SW 1271 (cell line): Measurements from ENCODE around the gene KLB.
A peak's percentile ranks its signal among the peaks of the same experiment; 100 is the strongest.
"Not testable (repeated sequence)": the region's sequence is repeated elsewhere in the genome, so short reads cannot be mapped to it uniquely, and the experiment has no call there.

Experiments used
- DNase-seq, 2 experiments: peaks; one replicate each; lab custom pipeline; 2025; lab: John Stamatoyannopoulos, UW

KLB gene

DNA sequence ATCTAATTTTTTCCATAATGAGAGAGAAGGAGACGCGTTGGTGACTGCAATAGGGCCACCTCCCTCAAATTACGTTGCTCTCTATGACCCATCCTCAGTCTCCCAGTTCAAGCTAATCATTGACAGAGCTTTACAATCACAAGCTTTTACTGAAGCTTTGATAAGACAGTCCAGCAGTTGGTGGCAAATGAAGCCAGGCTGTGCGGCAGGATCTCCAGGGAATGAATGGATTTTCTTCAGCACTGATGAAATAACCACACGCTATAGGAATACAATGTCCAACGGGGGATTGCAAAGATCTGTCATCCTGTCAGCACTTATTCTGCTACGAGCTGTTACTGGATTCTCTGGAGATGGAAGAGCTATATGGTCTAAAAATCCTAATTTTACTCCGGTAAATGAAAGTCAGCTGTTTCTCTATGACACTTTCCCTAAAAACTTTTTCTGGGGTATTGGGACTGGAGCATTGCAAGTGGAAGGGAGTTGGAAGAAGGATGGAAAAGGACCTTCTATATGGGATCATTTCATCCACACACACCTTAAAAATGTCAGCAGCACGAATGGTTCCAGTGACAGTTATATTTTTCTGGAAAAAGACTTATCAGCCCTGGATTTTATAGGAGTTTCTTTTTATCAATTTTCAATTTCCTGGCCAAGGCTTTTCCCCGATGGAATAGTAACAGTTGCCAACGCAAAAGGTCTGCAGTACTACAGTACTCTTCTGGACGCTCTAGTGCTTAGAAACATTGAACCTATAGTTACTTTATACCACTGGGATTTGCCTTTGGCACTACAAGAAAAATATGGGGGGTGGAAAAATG, at the start of gene KLB:
KLB (plus strand) TSS at position 168 of the 821 bp plus-strand sequence; CDS start at position 188, 20 bp downstream.
- DNase-seq: no peak

DNA sequence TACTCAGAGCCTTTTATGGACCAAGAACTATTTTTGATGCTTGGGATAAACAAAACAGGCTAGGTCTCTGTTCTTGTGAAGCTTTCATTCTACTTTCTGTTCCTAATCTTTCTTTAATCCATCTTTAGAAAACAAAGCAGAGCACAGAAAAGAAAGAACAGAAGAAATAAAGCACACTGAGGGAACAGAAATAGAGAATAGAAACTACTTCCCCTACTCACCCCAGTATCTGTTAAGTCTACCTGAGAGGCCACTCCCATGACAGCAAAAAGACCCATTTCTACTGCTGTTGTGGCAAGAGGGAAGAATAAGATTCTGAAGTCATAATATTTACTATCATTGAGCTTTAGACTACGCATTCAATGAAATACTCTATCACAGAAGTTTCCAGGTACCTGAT, 49.7 kb upstream of the KLB start:
- no peak for DNase-seq

DNA sequence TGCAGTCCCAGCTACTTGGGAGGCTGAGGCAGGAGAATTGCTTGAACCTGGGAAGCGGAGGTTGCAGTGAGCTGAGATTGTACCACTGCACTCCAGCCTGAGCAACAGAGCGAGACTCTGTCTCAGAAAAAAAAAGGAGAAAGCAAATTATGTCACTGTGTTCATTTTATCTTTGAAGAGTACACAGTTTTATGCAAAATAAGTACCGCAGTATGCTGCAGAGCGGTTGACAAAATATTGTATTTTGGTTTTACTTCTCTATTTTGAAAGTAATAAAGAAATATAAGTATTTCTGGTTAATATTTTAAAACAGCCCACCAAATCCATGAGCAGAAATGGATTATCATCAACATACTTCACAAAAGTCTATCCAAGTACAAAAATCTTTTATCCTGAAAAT, 46.1 kb upstream of the KLB start:
- DNase-seq: not testable (repeated sequence)

DNA sequence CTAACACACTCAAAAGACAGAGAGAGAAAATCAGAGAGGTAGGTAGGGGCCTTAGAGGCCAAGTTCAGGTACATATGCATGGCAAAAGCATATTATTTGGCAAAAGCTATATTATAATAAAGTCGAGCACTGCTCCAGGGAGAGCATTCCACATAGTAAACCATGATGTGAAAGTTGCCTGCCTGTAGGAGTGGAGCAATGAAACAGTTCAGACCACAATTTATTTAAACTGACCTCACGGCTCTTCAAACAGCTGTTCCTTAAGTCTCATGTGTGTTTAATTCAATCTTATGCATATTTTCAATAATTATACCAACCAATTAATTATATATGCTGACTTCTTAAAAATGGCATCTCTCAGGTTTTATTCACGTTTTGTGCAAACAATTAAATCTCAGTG, 43.9 kb upstream of the KLB start:
- no peak for DNase-seq

DNA sequence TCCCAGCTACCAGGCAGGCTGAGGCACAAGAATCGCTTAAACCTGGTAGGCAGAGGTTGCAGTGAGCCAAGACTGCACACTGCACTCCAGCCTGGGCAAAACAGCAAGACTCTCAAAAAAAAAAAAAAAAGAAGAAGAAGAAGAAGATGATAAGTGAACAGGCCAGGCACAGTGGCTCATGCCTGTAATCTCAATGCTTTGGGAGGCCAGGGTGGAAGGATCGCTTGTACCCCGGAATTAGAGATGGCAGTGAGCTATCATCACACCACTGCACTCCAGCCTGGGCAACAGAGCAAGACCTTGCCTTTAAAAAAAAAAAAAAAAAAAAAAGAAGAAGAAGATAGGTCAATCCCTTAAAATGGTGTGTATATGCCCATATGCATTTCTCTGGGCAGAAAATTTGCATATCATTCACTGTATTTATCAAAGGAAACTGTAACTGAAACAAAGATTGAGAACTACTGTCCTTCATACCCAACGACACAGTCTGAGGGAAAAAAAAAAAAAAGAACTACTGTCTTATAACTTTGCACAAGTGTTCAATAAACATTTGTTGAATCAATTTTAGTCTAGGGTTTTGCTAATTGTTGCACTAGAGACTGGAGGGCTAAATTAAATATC, 42.8 kb upstream of the KLB start:
- DNase-seq: no peak

DNA sequence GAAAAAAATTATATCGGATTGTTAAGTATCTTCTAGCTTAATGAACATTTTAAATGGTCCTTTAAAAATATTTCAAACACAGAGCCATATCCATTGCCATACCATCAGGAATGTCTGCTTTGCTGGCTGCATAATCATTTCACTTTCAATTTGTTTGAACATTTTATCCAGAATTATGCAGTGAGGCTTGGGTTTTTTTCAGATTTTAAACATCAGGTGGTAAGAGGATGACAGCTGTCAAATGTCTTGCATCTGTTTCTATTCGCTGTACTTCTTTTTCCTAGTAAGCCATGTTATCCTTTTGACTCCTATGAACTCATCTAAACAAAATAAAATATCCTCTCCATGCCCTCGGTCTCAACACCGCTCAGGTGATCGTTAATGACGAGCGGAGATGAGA, 41.4 kb upstream of the KLB start:
- no peak for DNase-seq

DNA sequence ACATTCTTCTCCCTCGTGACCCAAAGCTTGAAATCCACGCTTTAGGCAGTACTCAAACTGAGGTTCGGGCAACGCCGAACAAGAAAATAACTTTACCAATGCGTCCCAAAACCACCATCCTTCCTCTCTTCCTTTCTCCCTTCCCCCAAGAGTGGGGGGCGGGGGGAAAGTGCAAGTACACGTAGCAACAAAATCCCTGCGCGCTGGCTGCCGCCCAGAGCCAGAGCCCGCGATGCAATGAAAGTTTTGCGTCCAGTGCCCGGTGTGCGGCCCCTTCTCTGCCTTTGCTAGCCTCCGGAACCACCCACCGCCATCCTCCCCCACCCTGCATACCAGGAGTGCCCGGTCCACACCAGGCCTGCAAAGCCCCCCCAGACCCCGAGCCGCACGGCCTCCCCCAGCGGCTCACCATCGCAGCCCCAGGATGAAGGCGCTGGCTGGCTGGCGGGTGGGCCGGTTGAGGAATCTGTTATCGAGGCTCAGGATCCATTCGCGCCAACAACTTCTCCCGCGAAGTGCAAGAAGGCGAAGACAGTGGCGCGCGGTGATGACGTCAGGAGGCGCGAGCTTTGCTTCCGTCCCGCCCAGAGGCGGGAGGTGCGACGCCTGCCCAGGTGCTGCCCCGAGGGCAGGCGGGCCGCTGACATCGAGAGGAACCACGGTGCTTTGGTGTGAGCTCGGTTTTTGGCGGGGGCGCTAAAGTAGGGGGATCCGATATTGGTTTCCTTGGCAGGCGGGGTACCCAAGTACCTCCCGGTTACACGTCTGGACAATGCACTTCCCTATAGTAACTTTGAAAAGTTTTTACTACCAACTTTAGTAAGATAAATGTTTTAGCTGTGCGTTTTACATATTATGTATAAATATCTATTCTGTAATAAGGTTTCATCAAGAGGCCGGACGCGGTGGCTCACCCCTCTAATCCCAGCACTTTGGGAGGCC, 40.6 kb upstream of the KLB start, which contains the start of gene RFC1:
RFC1 (minus strand) TSS at position 533 of the 942 bp plus-strand sequence; CDS start at position 412, 121 bp downstream.
- DNase-seq: peak; percentile 70 to 80

DNA sequence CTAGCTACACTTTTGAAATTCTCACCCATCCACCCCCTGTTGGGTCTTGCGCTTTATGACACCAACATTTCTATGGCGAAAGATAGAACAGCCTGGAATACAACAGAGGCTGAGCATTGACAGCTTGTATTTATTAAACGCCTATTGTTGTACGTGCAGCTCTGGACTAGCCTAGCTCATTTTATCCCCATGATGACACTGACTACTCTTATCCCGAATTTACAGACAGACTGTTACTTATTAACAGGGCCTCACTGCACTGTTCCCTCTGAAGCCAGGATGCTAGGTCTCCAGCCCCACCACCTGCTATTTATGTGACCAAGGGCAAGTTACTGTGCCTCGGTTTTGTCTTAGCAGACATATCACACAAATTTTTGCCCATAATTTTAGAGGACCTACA, 39.6 kb upstream of the KLB start:
- no peak for DNase-seq

DNA sequence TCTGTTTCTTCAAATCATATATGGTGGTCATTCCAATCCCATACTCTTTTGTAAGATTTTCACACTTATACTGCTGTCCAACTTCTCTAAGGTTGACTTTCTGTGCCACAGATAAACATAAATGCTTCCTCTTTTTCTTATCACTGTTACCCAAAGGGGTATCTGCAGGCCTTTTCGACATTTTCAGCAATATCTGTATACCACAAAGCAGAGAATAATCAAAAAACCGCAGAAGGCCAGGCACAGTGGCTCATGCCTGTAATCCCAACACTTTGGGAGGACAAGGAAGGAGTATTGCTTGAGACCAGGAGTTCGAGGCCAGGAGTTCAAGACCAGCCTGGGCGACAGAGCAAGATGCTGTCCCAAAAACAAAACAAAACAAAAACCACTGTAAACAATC, 37.4 kb upstream of the KLB start:
- no peak for DNase-seq

DNA sequence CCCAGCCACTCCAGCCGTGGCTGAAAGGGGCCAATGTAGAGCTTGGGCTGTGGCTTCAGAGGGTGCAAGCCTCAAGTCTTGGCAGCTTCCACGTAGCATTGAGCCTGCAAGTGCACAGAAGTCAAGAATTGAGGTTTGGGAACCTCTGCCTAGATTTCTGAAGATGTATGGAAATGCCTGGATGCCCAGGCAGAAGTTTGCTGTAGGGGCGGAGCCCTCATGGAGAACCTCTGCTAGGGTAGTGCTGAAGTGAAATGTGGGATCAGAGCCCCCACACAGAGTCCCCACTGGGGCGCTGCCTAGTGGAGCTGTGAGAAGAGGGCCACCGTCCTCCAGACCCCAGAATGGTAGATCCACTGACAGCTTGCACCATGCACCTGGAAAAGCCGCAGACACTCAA, 35.5 kb upstream of the KLB start:
- DNase-seq: not testable (repeated sequence)

DNA sequence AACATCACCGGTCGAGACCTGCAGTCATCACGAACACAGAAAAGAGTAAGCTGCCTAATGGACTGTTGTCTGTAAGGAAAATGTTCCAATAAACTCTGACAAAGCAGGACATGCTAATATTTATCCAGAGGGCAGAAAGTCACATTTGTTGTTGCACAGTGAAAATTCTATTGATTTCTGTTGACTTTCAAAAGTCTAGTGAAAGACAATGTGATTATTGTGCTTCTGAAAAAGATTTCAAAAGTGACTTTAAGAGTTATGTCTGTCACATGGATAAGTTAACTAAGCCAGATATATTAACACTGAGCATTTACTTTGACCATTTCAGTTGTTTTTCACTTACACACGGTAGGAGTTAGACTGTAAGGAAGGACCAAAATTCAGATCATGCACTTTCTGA, 31.3 kb upstream of the KLB start:
- no peak for DNase-seq

DNA sequence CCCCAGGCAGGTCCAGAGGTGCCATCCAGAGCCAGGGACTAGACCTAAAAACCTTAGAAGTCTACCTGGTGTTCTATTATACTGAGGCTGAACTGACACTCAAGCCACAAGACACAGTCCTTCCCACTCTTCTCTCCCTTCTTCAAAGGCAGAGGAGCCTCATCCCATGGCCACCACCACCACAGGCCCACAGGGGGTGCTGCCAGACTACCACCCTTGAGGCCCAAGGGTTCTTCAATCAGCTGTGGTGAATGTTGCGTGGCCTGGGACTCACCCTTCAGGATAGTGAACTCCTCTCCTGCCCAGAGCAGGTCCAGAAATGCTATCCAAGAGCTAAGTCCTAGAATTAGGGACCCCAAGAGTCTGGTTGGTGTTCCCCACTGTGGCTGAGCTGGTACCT, 23.0 kb upstream of the KLB start:
- no peak for DNase-seq

DNA sequence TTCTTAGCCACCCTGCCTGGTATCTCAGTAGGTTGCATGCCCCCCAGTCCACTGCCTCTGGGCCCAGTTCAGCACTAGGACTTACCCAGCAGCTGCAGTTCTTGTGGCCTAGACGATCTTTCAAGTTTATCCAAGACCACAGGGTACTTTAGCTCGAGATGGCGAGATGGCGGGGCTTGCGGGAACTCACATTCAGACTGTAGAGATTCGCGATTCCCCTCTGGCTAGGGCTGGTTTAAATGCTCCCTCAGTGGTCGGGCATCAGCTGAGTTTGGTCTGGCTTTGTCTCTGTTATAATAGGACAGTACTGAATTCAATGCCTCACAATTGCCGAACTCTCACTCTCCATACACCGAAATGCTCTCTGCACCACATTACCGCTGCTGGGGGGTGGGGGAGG, 22.2 kb upstream of the KLB start:
- no peak for DNase-seq

DNA sequence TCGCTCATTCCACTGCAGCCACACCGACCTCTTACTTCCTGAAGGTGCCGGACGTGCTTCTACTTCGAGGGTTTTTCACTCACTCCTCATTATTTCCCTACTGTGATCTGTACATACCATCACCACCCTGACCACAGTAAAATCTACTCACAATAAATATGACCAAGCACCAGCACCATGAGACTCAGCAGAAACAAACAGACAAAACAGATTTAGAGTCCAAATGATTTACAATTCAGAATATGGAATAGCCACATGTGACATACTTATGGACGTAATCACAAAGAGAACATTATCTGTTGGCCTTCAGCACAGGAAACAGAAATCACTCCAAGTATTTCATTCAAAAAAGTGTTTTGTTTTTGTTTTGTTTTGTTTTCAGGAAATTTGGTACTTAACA, 16.1 kb upstream of the KLB start:
- no peak for DNase-seq

DNA sequence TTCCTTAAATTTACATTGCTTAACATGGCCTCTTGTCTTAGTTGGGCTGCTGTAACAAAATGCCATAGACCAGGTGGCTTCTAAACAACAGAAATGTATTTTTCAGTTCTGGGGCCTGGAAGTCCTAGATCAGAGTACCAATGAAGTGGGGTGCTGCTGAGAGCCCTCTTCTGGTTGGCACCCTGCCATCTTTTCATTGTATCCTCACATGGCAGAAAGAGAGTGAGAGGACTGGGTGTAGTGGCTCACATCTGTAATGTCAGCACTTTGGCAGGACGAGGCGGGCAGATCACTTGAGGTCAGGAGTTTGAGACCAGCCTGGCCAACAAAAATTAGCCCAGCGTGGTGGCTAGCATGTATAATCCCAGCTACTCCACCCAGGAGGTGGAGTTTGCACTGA, 12.0 kb upstream of the KLB start:
- no peak for DNase-seq

DNA sequence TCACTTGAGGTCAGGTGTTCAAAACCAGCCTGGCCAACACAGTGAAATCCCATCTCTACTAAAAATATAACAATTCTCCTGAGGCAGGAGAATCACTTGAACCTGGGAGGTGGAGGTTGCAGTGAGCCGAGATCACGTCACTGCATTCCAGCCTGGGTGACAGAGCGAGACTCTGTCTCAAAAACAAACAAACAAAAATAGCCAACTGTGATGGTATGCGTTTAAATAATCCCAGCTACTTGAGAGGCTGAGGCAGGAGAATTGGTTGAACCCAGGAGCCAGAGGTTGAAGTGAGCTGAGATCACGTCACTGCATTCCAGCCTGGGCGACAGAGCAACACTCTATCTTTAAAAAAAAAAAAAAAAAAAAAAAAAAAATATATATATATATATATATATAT, 5.1 kb upstream of the KLB start:
- DNase-seq: not testable (repeated sequence)

DNA sequence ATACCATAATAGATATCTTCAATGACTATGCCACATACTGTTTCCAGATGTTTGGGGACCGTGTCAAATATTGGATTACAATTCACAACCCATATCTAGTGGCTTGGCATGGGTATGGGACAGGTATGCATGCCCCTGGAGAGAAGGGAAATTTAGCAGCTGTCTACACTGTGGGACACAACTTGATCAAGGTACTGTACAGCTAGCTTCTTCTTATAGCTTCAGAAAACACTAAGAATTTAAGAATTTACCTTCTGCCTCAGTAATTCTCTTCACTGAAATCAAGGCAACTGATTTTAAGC, 805 bp downstream of the KLB start:
- no peak for DNase-seq

DNA sequence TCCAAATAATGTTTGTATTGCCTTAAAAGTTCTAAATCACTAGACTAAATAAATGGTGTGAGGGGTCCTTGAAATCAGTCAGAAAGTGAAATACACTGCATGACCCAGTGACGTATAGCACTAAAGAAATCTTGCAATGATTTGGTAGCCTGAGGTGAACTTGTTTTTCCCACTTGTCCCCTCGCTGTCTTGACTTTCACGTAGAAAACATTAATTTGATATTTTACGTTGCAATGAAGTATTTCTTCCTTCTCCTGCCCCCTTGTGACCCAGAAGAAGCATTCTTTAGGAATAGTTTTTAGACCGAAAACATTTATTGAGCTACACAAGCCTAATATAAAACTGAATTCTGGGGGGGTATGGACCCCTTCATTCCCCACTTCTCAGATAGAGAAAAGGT, 3.7 kb downstream of the KLB start:
- DNase-seq: no peak

DNA sequence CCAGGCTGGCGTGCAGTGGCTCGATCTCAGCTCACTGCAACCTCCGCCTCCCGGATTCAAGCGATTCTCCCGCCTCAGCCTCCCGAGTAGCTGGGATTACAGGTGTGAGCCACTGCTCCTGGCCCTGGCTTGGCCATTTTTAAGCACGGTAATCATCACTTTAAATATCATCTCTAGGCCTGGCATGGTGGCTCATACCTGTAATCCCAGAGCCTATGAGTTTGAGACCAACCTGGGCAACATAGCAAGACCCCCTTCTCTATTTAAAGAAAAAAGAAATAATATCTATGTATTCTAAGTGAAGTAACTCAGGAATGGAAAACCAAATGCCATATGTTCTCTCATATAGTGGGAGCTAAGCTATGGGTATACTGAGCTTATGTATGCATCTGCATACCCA, 4.8 kb downstream of the KLB start:
- DNase-seq: not testable (repeated sequence)

DNA sequence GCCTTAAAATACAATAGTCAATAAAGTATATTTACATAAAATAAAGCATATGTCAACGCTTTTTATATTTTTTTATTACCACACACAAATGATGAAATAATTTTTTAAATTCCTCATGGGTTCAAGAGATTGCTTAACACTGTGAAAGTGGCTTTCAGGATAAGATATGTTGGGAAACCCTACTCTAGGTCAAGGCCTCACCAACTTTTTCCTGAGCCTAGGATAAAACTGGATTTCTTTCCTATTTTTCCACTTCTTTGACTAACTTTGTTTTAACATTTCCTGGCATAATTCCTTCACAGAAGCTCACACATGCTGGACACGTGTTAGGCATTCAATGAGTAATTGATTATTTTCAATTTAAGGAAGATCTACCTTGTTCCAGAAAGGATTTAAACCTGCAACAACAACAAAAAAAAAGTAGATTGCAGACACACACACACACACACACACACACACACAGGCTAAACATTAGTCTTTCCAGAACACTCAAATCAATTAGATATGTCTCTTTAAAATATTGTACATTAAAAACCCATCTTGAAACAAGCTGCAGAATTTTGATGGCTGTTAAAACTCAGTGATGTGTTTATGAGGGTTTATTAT, 9.1 kb downstream of the KLB start:
- no peak for DNase-seq

DNA sequence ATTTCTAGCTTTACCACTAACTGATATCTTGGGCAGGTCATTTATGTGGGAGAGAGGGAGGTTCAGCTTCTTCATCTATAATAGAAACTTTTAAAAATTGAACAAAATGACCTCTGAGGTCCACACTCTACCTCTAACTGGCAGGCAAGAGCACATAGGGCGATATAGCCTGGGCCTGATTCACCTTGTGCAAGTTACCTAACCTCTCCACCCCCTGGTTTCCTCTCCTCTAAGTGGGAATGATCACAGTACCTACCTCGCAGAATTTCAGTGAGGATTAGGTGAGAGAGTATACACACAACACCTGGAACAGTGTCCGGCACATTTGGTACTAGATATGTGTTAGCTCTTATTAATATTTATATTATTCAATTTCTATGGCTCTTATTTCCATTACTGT, 15.5 kb downstream of the KLB start:
- DNase-seq: no peak

DNA sequence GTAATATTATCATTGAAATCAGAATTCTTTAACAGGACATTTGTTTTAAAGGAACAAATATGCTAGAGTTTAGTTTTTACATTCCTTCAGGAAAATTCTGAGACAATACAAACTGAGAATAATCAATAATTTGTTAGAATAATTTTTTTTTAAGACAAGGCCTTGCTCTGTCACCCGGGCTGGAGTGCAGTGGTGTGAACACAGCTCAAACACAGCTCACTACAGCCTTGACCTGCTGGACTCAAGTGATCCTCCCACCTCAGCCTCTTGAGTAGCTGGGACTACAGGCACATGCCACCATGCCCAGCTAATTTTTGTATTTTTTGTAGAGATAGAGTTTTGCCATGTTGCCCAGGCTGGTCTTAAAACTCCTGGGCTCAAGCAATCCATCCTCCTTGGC, 18.6 kb downstream of the KLB start:
- DNase-seq: not testable (repeated sequence)
